Left cardiac atrium (tissue), 4 donors: Measurements from ENCODE around the gene GLYATL1. TPM values are rescaled to one million over a fixed set of nuclear protein-coding genes. Genes with fewer than 3 reads are reported as not detected.

Experiments
- ATAC-seq, 2 donors: fragments of 200-7000 bp; cut with Tn5 transposase; one replicate each; pipeline ENCODE4 v1.9.1; 2020; ENCODE audit warnings: mild to moderate bottlenecking in 2 of 2, moderate library complexity in 2 of 2
- DNase-seq: peaks from one replicate; pipeline ENCODE4 v3.0.0-alpha.2; 2020
- intact Hi-C, 2 donors: fragments of 100-400 bp; cut with DNase I; formaldehyde crosslinking; loops; one replicate each; pipeline versions ENCODE4 v1.14.1 to v1.15.1; 2022 to 2023
- total RNA-seq, 2 donors: library from RNA; stranded (reverse); fragmentation: NEBNext Ultra II Directional; extraction: Animal tissue kit (Norgen Biotek cat#: 25700); gene quantifications; one replicate each; pipeline ENCODE4 v1.2.1, GENCODE V29; 2021
- donor health status: DM: no; HTN: yes; CAD: no.
- donor health status: DM: no; HTN: yes; CAD: no; lungs with severe emphysema.
- donor health status: DM: yes; HTN: yes; CAD: no.
- donor health status: Dilated cardiomyopathy.

The GLYATL1 gene
- total RNA-seq, 2 donors from 2014 or later, result not detected

DNA sequence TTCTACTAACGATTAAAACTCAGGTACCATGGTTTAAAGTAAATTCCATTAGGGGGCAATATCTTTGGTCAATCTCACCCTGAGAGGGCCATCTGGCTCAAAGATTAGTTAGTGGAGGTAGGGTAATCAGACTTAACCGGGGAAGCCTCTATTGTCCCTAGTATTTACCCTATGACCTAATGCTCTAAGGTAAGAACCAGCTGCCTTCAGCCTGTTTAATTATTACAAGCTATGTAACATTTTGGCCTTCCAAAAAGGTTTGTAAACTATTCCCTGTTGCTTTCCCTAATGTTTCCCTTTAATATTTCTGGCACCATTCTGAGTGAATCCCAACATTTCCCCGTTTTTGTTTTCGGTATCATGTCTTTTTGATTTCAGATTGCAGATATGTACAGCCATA lies 15.1 kb upstream of the GLYATL1 start:
- intact Hi-C loops, result no loop called here
- ATAC-seq (no peak), DNase-seq (no peak)

DNA sequence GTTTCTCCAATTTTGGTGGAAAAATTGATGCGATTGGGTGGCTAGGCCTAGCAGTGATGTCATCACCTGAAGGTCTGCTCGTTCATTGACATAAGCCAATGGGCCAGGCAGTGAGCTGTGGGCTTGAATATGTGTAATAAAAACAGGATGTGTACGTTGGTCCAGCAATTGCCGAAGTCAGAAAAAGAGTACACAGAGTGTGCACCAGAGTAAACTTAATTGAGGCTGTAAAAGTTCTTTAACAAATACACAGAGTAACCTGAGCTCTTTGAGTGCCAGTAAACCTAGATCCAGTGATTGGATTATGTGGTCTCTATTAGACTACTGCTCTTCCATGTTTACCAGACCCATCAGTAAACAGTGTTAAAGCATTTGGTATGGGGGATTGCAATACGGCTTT lies 13.0 kb upstream of the GLYATL1 start:
- ATAC-seq (no peak), DNase-seq (no peak)
- intact Hi-C loops, result no loop called here

DNA sequence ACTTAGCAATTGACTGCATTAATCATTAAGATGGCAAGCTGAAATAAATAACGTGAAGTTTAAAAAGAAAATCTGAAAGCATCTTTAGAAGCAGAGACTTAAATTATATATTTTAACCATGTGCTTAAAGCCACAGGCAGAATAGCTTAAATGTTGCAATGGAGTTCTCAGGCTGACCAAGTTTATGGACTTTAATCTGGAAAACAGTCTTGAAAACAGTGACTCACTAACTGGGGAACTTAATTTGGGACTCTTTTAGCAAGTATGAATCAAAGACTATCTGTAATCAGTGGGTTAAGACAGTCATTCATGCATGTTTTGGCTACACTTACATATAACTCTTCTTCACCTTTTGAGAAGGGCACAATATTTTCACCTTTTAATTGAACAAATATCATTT lies 12.6 kb upstream of the GLYATL1 start:
- DNase-seq (no peak), ATAC-seq (peak in 1 of 2 donors; percentile 50)
- intact Hi-C loops, result no loop called here

- intact Hi-C loops, result no loop called here
- DNase-seq, result peak; percentile 34
- peak; percentile 44 to 84 for ATAC-seq
These were observed 11.7 kb upstream of the GLYATL1 start for GRCh38 chr11:58927393-58928106.

GRCh38 chr11:58928107-58928499 lies 11.2 kb upstream of the GLYATL1 start:
- ATAC-seq, result no peak
- intact Hi-C loops, result no loop called here

GRCh38 chr11:58928691-58929090 lies 10.6 kb upstream of the GLYATL1 start:
- ATAC-seq (no peak), DNase-seq (no peak)
- intact Hi-C loops, result no loop called here

More at GRCh38 chr11:58928107-58928499, 11.2 kb upstream of the GLYATL1 start:
- no peak for DNase-seq

- DNase-seq (no peak), ATAC-seq (no peak)
- intact Hi-C loops, result no loop called here
These were observed 8.4 kb upstream of the GLYATL1 start for GRCh38 chr11:58930926-58931325.

- intact Hi-C loops, result no loop called here
- DNase-seq, result no peak
- ATAC-seq, result no peak
These were observed 5.6 kb upstream of the GLYATL1 start for GRCh38 chr11:58933661-58934060.

GRCh38 chr11:58934945-58935513 lies 4.3 kb upstream of the GLYATL1 start:
- intact Hi-C loops, result no loop called here
- ATAC-seq, result no peak
- DNase-seq, result no peak

GRCh38 chr11:58938398-58938797 lies 890 bp upstream of the GLYATL1 start:
- DNase-seq (no peak), ATAC-seq (no peak)
- intact Hi-C loops, result no loop called here

DNA sequence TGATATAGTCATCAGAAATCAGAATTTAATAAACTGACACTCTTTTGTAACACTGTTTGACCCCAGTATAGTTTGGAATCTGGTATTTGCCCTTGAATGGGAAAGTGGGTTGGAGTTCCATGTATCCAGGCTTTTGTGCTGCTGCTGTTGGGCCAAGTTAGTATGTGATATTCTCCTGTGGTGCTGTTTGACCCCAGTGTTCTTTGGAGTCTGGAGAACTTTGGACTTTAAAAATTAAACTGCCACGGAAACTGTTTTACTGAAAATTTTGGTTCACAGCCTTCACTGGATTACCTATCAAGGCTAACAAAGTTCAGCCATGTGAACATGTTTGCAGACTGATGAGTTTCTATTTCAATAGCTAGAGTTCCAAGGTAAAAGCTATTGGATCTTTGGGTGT lies 740 bp downstream of the GLYATL1 start:
- DNase-seq (no peak), ATAC-seq (no peak)
- intact Hi-C loops, result no loop called here

GRCh38 chr11:58941838-58942237 lies 2.5 kb downstream of the GLYATL1 start:
- ATAC-seq (no peak), DNase-seq (no peak)
- intact Hi-C loops, result no loop called here

- ATAC-seq, result no peak
- intact Hi-C loops, result no loop called here
These were observed 6.4 kb downstream of the GLYATL1 start for GRCh38 chr11:58945663-58946062.

GRCh38 chr11:58949184-58949583 lies 9.9 kb downstream of the GLYATL1 start:
- DNase-seq (no peak), ATAC-seq (no peak)
- intact Hi-C loops, result no loop called here

More at GRCh38 chr11:58945663-58946062, 6.4 kb downstream of the GLYATL1 start:
- DNase-seq, result no peak

DNA sequence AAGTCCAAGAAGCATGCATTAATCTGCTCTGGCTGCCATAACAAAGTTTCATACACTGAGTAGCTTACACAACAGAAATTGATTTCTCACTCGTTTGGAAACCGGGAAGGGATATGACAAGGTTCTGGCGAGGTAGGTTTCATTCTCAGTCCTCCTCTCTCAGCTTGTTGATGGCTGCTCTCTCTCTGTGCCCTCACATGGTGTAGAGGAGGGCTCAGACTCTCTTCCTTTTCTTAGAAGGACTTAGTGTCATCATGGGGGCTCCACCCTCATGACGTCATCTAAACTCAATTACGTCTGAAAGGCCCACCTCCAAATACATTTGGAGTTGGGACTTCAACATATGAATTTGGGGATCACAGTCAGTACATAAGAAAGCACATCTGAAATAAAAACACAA lies 18.6 kb downstream of the GLYATL1 start:
- DNase-seq (no peak), ATAC-seq (no peak)
- intact Hi-C loops, result loop anchor here in 1 of 2 donors (5.0 kb wide), 1 partner anchor 99 kb away; no protein-coding TSS in a partner anchor

- DNase-seq (peak; percentile 24), ATAC-seq (no peak)
- intact Hi-C loops, result loop anchor here in 1 of 2 donors (5.0 kb wide), 1 partner anchor 99 kb away; no protein-coding TSS in a partner anchor
These were observed 19.2 kb downstream of the GLYATL1 start for GRCh38 chr11:58958500-58958899.

DNA sequence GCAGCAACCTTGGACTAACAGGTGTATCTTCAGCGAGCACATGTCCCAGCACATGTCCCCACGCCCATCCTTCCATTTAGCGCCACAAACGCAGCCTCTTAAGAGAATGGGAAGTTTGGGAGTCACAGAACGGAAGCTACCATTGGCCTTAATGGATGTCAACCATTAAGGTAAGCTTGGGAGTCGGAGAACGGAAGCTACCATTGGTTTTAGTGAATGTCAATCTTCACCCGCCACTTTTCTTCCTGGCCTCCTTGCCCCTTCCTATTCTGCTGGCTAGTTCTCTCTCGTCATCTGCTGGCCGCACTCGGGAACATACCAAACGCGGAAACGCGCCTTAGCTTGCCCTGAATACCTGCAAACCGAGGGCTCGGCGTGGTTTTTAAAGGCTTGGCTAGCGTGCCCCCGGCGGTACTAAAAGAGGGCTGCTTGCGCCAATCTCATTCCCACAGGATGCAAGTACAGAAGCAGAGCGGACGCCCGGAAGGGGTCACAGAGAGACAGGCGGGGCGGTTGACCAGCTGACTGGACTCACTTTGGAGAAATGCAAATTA lies 24.3 kb downstream of the GLYATL1 start:
- ATAC-seq (peak in 1 of 2 donors; percentile 78), DNase-seq (peak; percentile 20)
- intact Hi-C loops, result no loop called here

DNA sequence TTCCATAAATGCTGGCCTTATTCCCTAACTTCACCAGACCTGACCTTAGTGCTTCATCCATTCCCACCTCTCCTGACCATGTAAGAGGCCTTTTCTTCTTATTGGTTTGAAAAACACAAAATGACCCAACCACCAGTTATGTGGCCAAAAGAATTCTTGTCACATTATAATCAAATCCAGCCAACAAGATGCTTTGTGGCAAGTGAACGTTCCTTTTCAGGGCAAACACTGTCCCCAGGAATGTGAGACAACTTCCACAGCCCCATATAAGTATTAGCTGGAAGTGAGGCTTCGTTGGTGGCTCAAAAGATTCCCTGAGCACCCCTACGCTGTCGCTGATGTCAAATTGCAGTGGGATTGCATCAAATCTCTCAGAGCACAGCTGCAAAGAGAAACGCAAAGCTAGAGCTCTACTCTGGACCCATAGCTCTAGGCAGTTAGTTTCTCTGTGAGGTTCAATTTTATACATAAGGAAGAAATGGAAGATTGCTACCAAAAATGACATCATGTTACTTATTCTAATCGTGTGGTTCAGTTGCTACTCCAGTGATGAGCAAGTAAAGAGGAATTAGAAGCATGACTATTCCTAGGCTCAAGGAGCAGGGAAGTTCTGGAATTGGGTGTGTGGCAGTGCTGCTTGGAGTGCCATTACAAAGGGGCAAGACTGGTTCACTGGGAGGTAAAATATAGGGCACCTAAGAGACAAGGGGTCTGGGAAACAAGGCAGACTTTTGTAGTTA lies 26.1 kb downstream of the GLYATL1 start:
- ATAC-seq, result no peak
- DNase-seq, result no peak
- intact Hi-C loops, result no loop called here

GRCh38 chr11:58968251-58968711 lies 29.0 kb downstream of the GLYATL1 start:
- DNase-seq (no peak), ATAC-seq (no peak)
- intact Hi-C loops, result no loop called here

GRCh38 chr11:58977470-58977869 lies 38.2 kb downstream of the GLYATL1 start:
- ATAC-seq, result no peak

More at GRCh38 chr11:58977470-58977869, 38.2 kb downstream of the GLYATL1 start:
- no peak for DNase-seq
- intact Hi-C loops, result no loop called here
